LNCAP (cell line): ENCODE results near the gene PRPSAP1.

Source experiments
- TF ChIP-seq, protein P1 (sequence below): fragments of 450-650 bp; IDR thresholded peaks from 2 replicates; pipeline ENCODE4 v1.5.1; 2017; ENCODE audit warnings: mild to moderate bottlenecking

PRPSAP1 gene

DNA sequence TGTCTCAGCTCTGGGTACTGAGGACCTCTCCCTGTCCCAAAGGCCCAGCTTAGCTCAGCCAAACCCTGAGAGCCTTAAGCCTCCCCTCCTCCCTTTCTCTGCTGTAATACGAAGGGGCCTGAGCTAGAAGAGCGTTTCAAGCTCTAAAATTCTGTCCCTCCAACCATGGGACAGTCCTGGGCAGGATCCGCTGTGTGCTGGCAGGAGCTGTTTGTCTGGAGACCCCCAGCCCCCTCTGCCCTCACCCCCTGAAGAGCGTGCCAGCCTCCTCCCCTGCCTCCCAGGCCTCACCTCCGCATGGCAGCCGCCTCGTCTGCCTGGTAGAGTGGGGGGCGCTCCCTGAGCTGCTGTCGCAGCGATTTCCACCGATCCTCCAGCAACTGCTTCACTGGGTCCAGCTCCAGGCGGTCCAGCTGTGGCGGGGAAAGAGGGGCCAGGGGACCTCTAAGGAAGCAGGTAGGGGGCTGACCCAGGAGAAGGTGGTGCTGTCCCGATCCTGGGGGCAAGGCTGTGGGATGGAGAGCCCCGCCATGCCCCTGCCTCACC lies 73.9 kb downstream of the PRPSAP1 start:
- TF ChIP-seq, protein P1, sequence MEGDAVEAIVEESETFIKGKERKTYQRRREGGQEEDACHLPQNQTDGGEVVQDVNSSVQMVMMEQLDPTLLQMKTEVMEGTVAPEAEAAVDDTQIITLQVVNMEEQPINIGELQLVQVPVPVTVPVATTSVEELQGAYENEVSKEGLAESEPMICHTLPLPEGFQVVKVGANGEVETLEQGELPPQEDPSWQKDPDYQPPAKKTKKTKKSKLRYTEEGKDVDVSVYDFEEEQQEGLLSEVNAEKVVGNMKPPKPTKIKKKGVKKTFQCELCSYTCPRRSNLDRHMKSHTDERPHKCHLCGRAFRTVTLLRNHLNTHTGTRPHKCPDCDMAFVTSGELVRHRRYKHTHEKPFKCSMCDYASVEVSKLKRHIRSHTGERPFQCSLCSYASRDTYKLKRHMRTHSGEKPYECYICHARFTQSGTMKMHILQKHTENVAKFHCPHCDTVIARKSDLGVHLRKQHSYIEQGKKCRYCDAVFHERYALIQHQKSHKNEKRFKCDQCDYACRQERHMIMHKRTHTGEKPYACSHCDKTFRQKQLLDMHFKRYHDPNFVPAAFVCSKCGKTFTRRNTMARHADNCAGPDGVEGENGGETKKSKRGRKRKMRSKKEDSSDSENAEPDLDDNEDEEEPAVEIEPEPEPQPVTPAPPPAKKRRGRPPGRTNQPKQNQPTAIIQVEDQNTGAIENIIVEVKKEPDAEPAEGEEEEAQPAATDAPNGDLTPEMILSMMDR = no peak; the same call in 1 of the 2 replicates

DNA sequence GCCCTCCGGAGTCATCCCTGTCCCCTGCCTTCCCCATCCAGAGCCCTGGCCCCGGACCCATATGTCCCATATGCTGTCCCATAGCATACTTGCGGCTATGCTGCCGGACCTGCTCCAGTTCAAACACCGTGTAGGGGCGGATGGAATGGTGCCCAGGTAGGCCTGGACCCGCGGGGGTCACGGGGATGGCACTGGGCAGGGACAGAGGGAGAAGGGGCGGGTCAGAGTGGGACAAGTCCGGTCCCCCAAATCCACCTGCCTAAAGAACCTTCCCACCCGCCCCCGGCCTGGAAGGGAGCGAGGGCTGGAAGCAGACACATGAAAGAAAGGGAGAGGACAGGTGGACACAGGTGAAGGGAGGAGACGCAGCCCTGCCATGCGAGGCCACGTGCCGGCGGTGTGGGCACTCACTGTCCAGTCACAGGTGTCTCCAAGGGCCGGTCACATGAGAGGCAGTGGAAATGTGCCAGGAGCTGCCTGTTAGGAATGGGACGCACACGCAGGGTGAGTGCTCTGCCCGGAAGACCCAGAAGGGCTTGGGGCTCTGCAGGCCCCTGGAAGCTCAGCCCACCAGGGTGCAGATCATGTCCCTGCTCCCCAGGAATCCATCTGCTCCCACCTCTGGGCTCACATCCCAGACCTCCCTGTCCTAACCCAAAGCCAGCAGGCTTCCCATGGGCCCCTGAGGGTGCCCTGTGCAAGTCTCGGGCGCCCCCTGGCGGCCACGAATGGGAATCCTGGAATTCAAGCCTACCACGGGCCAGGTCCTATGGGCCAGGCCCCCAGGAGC lies 74.6 kb downstream of the PRPSAP1 start:
- TF ChIP-seq, protein P1 = peak; percentile 91

DNA sequence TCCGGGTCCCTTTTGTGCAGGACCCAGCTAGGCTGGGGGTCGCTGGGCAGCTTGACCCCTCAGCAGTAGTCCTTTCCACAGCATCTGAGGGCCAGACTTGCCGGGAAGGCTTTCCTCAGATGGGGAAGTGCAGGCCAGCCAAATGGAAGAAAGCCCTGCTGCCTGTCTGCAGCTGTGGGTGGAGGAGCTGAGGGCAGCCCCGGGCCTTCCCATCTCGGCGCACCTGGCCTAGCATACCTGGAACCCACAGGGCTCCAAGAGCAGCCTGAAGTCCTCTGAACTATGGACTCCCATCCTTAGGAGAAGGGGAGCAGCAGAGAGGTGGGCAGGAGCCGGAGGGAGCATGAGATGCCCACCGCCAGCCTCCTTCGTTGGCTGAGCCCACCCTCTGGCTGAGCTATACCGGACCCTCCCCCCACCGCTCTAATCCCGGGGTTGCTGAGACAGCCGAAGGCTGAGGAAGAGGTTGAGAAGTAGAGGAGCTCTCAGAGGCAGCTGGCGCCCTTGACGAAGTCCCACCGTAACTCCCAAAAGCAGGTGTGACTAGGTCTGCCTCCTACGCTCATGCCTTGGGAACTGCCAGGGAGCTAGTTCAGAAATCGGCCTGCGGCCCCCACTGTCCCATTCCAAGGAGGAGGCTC lies 75.3 kb downstream of the PRPSAP1 start:
- TF ChIP-seq, protein P1 = no peak

DNA sequence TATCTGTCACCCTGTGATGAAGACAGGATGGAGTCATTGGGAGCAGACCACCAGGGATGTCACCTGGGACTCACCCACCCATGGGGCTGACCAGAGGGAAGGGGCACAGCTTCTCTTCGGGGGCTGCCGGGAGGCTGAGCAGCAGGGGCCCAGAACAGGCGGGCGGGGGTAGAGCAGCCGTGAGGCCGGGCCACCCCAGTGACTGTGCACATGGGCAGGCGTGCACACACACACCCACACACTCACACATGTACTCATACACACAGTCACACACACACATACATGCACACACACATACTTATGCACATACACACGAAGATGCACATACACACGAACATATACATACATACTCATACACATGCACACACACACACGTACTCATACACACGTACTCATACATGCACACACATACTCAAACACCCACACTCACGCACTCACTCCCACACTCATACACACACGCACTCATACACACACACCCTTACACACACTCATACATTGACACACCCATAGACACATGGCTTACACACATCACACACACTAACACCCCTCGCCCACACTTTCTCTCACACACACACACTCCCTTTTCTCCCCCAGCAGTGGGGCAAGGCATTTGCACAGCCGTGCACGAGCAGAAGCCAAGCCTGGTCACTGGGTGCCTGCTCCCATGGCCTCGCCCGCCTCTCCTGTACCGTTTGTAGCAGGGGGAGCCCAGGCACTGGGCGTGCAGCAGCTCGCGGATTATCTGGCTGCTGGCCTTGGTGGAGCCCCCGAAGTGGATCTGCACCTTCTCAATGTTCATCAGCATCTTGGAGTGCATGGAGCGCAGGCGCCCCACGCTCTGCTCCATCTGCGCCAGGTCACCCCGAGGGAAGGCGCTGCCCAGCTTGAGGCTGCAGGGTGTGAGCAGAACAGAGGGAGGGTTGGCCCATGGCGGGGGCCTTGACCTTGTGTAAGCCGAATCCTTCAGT lies 76.1 kb downstream of the PRPSAP1 start:
- TF ChIP-seq, protein P1 = no peak

GRCh38 chr17:76276461-76277299 lies 77.0 kb downstream of the PRPSAP1 start:
- TF ChIP-seq, protein P1 = no peak

- TF ChIP-seq, protein P1 = no peak
These were observed 77.7 kb downstream of the PRPSAP1 start for GRCh38 chr17:76276069-76276431.
